ENCODE measurements around the gene CYTH3. TPM values are rescaled to one million over a fixed set of nuclear protein-coding genes. Genes with fewer than 3 reads are reported as not detected.
A peak's percentile ranks its signal among the peaks of the same experiment; 100 is the strongest.

The CYTH3 gene
- total and polyA plus RNA-seq, 2 experiments from 2014 or later: 34.2 to 47.1 TPM

GRCh38 chr7:6266699-6267098 lies 5.7 kb downstream of the CYTH3 start:
- Histone ChIP-seq H3K9me2 (ENCODE audit: insufficient read depth) (no peaks in the 10 kb centered on the region), H3K36me3 (ENCODE audit: low read depth) (no peaks in the 10 kb centered on the region), H4K20me1 (ENCODE audit: insufficient read depth) (peaks cover 9% of the 10 kb centered on the region; the same call in 1 of the 2 replicates), H3K9me3 (ENCODE audit: low read depth) (no peaks in the 10 kb centered on the region), H3F3A (ENCODE audit: insufficient read depth) (peaks cover 13% of the 10 kb centered on the region), H3K27me3 (replicated peaks; ENCODE audit: insufficient read depth) (no peaks in the 10 kb centered on the region), H3K4me3 (no peak overlapping the region), H3K4me2 (ENCODE audit: unreplicated experiment) (no peak overlapping the region), H2AFZ (no peak overlapping the region), H3K27ac (no peak overlapping the region), H3K79me2 (ENCODE audit: insufficient read depth) (peaks cover 100% of the 10 kb centered on the region), H3K4me1 (ENCODE audit: insufficient read depth) (peaks cover 22% of the 10 kb centered on the region), H3K9ac (no peak overlapping the region)
- in situ Hi-C loops (cut with MboI): no loop called here
- DNase-seq: no peak
- 94 to 95% methylated on average over 7 of the region's 7 CpGs for WGBS, 2 experiments (ENCODE audit: low coverage in 1 of 2, low lambda C conversion rate in 2 of 2, missing lambda C conversion rate in 2 of 2)
- TF ChIP-seq EZH2phosphoT487 (IDR thresholded peaks at IDR 0.05; ENCODE audit: insufficient read depth, low read depth) (no peak), EZH2 (IDR thresholded peaks at IDR 0.05; ENCODE audit: insufficient read depth, poor library complexity, severe bottlenecking) (no peak)

GRCh38 chr7:6262221-6262620 lies 10.2 kb downstream of the CYTH3 start:
- H3K9ac ChIP-seq: no peak overlapping the region
- no peak overlapping the region for H3K27ac ChIP-seq
- no peak overlapping the region for H3K4me2 ChIP-seq (ENCODE audit: unreplicated experiment)
- H3K4me1 ChIP-seq (ENCODE audit: insufficient read depth): peaks cover 49% of the 10 kb centered on the region
- H3K9me3 ChIP-seq (ENCODE audit: low read depth): no peaks in the 10 kb centered on the region
- H3K9me2 ChIP-seq (ENCODE audit: insufficient read depth): no peaks in the 10 kb centered on the region
- no peaks in the 10 kb centered on the region for H3K36me3 ChIP-seq (ENCODE audit: low read depth)
- in situ Hi-C loops (cut with MboI): no loop called here
- no peaks in the 10 kb centered on the region; the same call in 1 of the 2 replicates for H4K20me1 ChIP-seq (ENCODE audit: insufficient read depth)
- H2AFZ ChIP-seq: no peak overlapping the region
- H3K4me3 ChIP-seq: no peak overlapping the region
- DNase-seq: no peak
- no peak for TF ChIP-seq EZH2 (IDR thresholded peaks at IDR 0.05; ENCODE audit: insufficient read depth, poor library complexity, severe bottlenecking)
- no peak for TF ChIP-seq EZH2phosphoT487 (IDR thresholded peaks at IDR 0.05; ENCODE audit: insufficient read depth, low read depth)
- H3K79me2 ChIP-seq (ENCODE audit: insufficient read depth): peaks cover 98% of the 10 kb centered on the region
- H3F3A ChIP-seq (ENCODE audit: insufficient read depth): peaks cover 29% of the 10 kb centered on the region
- no peaks in the 10 kb centered on the region for H3K27me3 ChIP-seq (replicated peaks; ENCODE audit: insufficient read depth)

DNA sequence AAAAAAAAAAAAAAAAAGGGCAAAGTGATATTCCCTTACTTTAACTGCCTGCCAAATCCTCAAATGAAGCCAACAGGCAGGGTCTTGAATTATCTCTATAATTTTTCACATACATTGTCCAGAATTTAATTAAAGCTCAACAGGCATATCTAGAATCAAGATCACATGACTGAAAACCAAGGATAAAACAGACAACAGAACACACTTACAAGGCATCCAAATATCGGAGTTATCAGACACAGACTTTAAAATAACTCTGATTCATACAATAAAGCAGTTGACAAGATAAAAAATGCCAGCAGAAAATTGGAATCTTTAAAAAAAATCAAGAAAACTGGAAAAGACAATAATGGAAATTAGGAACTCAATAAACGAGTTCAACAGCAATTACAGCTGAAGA lies 10.7 kb downstream of the CYTH3 start:
- H4K20me1 ChIP-seq (ENCODE audit: insufficient read depth): no peaks in the 10 kb centered on the region; the same call in 1 of the 2 replicates
- H3K27ac ChIP-seq: no peak overlapping the region
- peak overlapping the region; percentile 27 for H3K4me2 ChIP-seq (ENCODE audit: unreplicated experiment)
- no peak for TF ChIP-seq EZH2 (IDR thresholded peaks at IDR 0.05; ENCODE audit: insufficient read depth, poor library complexity, severe bottlenecking)
- TF ChIP-seq EZH2phosphoT487 (IDR thresholded peaks at IDR 0.05; ENCODE audit: insufficient read depth, low read depth): no peak
- no peaks in the 10 kb centered on the region for H3K36me3 ChIP-seq (ENCODE audit: low read depth)
- peaks cover 55% of the 10 kb centered on the region for H3K4me1 ChIP-seq (ENCODE audit: insufficient read depth)
- H3K27me3 ChIP-seq (replicated peaks; ENCODE audit: insufficient read depth): no peaks in the 10 kb centered on the region
- peaks cover 98% of the 10 kb centered on the region for H3K79me2 ChIP-seq (ENCODE audit: insufficient read depth)
- no peak for DNase-seq
- WGBS, 2 experiments (ENCODE audit: low coverage in 1 of 2, low lambda C conversion rate in 2 of 2, missing lambda C conversion rate in 2 of 2): 74 to 84% methylated on average over 2 of the region's 2 CpGs
- H3K9me2 ChIP-seq (ENCODE audit: insufficient read depth): no peaks in the 10 kb centered on the region
- H2AFZ ChIP-seq: no peak overlapping the region
- no peaks in the 10 kb centered on the region for H3K9me3 ChIP-seq (ENCODE audit: low read depth)
- in situ Hi-C loops (cut with MboI): no loop called here
- no peak overlapping the region for H3K4me3 ChIP-seq
- H3F3A ChIP-seq (ENCODE audit: insufficient read depth): peaks cover 34% of the 10 kb centered on the region
- no peak overlapping the region for H3K9ac ChIP-seq

GRCh38 chr7:6260291-6261187 lies 11.9 kb downstream of the CYTH3 start:
- Histone ChIP-seq H3K4me3 (peak overlapping the region; percentile 21; the same call in 1 of the 2 replicates), H3K9me2 (ENCODE audit: insufficient read depth) (no peaks in the 10 kb centered on the region), H3K4me2 (ENCODE audit: unreplicated experiment) (peak overlapping the region; percentile 61), H3K4me1 (ENCODE audit: insufficient read depth) (peaks cover 66% of the 10 kb centered on the region), H2AFZ (no peak overlapping the region), H3K27me3 (replicated peaks; ENCODE audit: insufficient read depth) (no peaks in the 10 kb centered on the region), H4K20me1 (ENCODE audit: insufficient read depth) (no peaks in the 10 kb centered on the region; the same call in 1 of the 2 replicates), H3F3A (ENCODE audit: insufficient read depth) (peaks cover 43% of the 10 kb centered on the region), H3K36me3 (ENCODE audit: low read depth) (no peaks in the 10 kb centered on the region), H3K9me3 (ENCODE audit: low read depth) (no peaks in the 10 kb centered on the region), H3K9ac (peak overlapping the region; percentile 41), H3K27ac (peak overlapping the region; percentile 68), H3K79me2 (ENCODE audit: insufficient read depth) (peaks cover 98% of the 10 kb centered on the region)
- in situ Hi-C loops (cut with MboI): no loop called here
- TF ChIP-seq EZH2 (IDR thresholded peaks at IDR 0.05; ENCODE audit: insufficient read depth, poor library complexity, severe bottlenecking) (no peak), EZH2phosphoT487 (IDR thresholded peaks at IDR 0.05; ENCODE audit: insufficient read depth, low read depth) (no peak)
- 61 to 63% methylated on average over 6 of the region's 6 CpGs for WGBS, 2 experiments (ENCODE audit: low coverage in 1 of 2, low lambda C conversion rate in 2 of 2, missing lambda C conversion rate in 2 of 2)
- peak; percentile 65 for DNase-seq

All from GM23248 (cell line).